Measurements from ENCODE around the gene CDKN2D.
"Not testable (repeated sequence)": the region's sequence is repeated elsewhere in the genome, so short reads cannot be mapped to it uniquely, and the experiment has no call there.

CDKN2D gene

GRCh38 chr19:10551698-10552301, 17.0 kb downstream of the CDKN2D start:
- no peak for DNase-seq (ENCODE audit: low read depth)

GRCh38 chr19:10551006-10551405, 17.8 kb downstream of the CDKN2D start:
- DNase-seq (ENCODE audit: low read depth): not testable (repeated sequence)

GRCh38 chr19:10550336-10550735, 18.4 kb downstream of the CDKN2D start:
- DNase-seq (ENCODE audit: low read depth): no peak

- DNase-seq (ENCODE audit: low read depth): no peak
Measured at GRCh38 chr19:10549733-10550132, 19.0 kb downstream of the CDKN2D start.

GRCh38 chr19:10548746-10549276, 20.0 kb downstream of the CDKN2D start:
- no peak for DNase-seq (ENCODE audit: low read depth)

GRCh38 chr19:10546817-10547216, 22.0 kb downstream of the CDKN2D start:
- DNase-seq (ENCODE audit: low read depth): no peak

- no peak for DNase-seq (ENCODE audit: low read depth)
Measured at GRCh38 chr19:10544753-10545251, 24.0 kb downstream of the CDKN2D start.

GRCh38 chr19:10544242-10544752, 24.5 kb downstream of the CDKN2D start:
- no peak for DNase-seq (ENCODE audit: low read depth)

GRCh38 chr19:10543420-10544241, 25.1 kb downstream of the CDKN2D start, which contains the start of gene ATG4D:
Gene ATG4D, plus strand, starts transcription at chr19:10543904. Its CDS starts 187 bp downstream, at chr19:10544091.
- peak; percentile 68 for DNase-seq (ENCODE audit: low read depth)

GRCh38 chr19:10543059-10543419, 25.7 kb downstream of the CDKN2D start:
- DNase-seq (ENCODE audit: low read depth): no peak

GRCh38 chr19:10539016-10539415, 29.8 kb downstream of the CDKN2D start:
- DNase-seq (ENCODE audit: low read depth): not testable (repeated sequence)

GRCh38 chr19:10538204-10538983, 30.4 kb downstream of the CDKN2D start:
- DNase-seq (ENCODE audit: low read depth): no peak

GRCh38 chr19:10537668-10538067, 31.1 kb downstream of the CDKN2D start:
- no peak for DNase-seq (ENCODE audit: low read depth)

GRCh38 chr19:10535613-10536012, 33.2 kb downstream of the CDKN2D start:
- no peak for DNase-seq (ENCODE audit: low read depth)

GRCh38 chr19:10533646-10534386, 35.0 kb downstream of the CDKN2D start:
- no peak for DNase-seq (ENCODE audit: low read depth)

GRCh38 chr19:10532457-10532856, 36.3 kb downstream of the CDKN2D start:
- DNase-seq (ENCODE audit: low read depth): no peak

- not testable (repeated sequence) for DNase-seq (ENCODE audit: low read depth)
Measured at GRCh38 chr19:10526887-10527286, 41.9 kb downstream of the CDKN2D start.

GRCh38 chr19:10525636-10526035, 43.1 kb downstream of the CDKN2D start:
- no peak for DNase-seq (ENCODE audit: low read depth)

GRCh38 chr19:10523135-10523636, 45.6 kb downstream of the CDKN2D start:
- DNase-seq (ENCODE audit: low read depth): no peak

GRCh38 chr19:10521461-10522171, 47.2 kb downstream of the CDKN2D start:
- no peak for DNase-seq (ENCODE audit: low read depth)

Data from stimulated activated CD8-positive, alpha-beta memory T cell treated with anti-CD3 and anti-CD28 coated beads, Interleukin-12 subunit alpha, Interleukin-12 subunit beta, amount 100 ng/mL, for 4 hours (primary cell).